Adrenal gland (tissue), 12 donors: ENCODE measurements around the gene TBC1D16. TPM values are rescaled to one million over a fixed set of nuclear protein-coding genes. Genes with fewer than 3 reads are reported as not detected.
A peak's percentile ranks its signal among the peaks of the same experiment; 100 is the strongest.

Experiments used
- DNase-seq, 7 donors: peaks; one replicate each; pipeline ENCODE4 v3.0.0-alpha.2; 2019 to 2020
- H3K27ac ChIP-seq, 5 donors: fragments of 200-600 bp; sonication (generic) in 4 of 5; 1 replicate in 3 of 5; 2 replicates in 2 of 5; pipeline versions ENCODE4 v1.5.1 to v1.8.0; 2016 to 2020; ENCODE audit warnings: mild to moderate bottlenecking in 1 of 5
- H3K27me3 ChIP-seq: fragments of 200-600 bp; 2 replicates; pipeline ENCODE4 v1.8.0; 2021
- H3K36me3 ChIP-seq, 2 donors: fragments of 200-600 bp; replicated peaks in 1 of 2; 1 replicate in 1 of 2; 2 replicates in 1 of 2; pipeline versions ENCODE4 v1.5.1 to v1.8.0; 2018 to 2022
- H3K4me1 ChIP-seq, 2 donors: fragments of 200-600 bp; replicated peaks in 1 of 2; 1 replicate in 1 of 2; 2 replicates in 1 of 2; pipeline versions ENCODE4 v1.5.1 to v1.8.0; 2018 to 2021
- H3K4me3 ChIP-seq, 4 donors: fragments of 200-600 bp; sonication (generic) in 3 of 4; one replicate each; pipeline ENCODE4 v1.5.1; 2016 to 2018
- H3K9me3 ChIP-seq, 3 donors: fragments of 200-600 bp; sonication (generic) in 1 of 3; replicated peaks in 1 of 3; 1 replicate in 2 of 3; 2 replicates in 1 of 3; pipeline versions ENCODE4 v1.5.1 to v1.8.0; 2016 to 2021
- CTCF ChIP-seq, 6 experiments: fragments of 450-650 bp in 4 of 6; fragments of 200-600 bp in 2 of 6; sonication (generic) in 1 of 6; IDR thresholded peaks; 1 replicate in 5 of 6; 2 replicates in 1 of 6; pipeline versions ENCODE4 v1.5.1 to v1.8.0; 2016 to 2021; ENCODE audit warnings: antibody characterized with exemption in 6 of 6, mild to moderate bottlenecking in 2 of 6, moderate library complexity in 1 of 6
- POLR2A ChIP-seq, 2 donors: fragments of 450-650 bp; IDR thresholded peaks; one replicate each; pipeline ENCODE4 v1.6.1; 2017; ENCODE audit warnings: antibody characterized with exemption in 2 of 2, mild to moderate bottlenecking in 2 of 2, moderate library complexity in 1 of 2
- WGBS, 4 donors: extraction: QIAGEN DNeasy Blood & Tissue Kit in 2 of 4; methylation state at CpG; one replicate each; pipeline versions ENCODE4 v1.1.5 to v1.1.7; 2013 to 2017; 5-methylcytosine and 5-hydroxymethylcytosine counted together
- intact Hi-C, 2 donors: fragments of 100-400 bp; cut with DNase I; formaldehyde crosslinking; loops; one replicate each; pipeline versions ENCODE4 v1.14.1 to v1.15.0; 2022 to 2023
- polyA plus RNA-seq, 3 donors: library from polyadenylated mRNA; stranded (reverse); fragments of 200-250 nt in 2 of 3; fragments of 350-450 nt in 1 of 3; fragmentation: Illumina TruSeq in 1 of 3; extraction: RNeasy Lipid Tissue Mini Kit (QIAGEN cat#74804) in 1 of 3; gene quantifications; one replicate each; pipeline ENCODE4 v1.2.3, GENCODE V29; 2013 to 2014
- total RNA-seq, 9 donors: library from RNA; depleted of rRNA in 4 of 9; stranded (reverse); fragments of >200 nt in 4 of 9; fragments of 120-200 nt in 1 of 9; fragmentation: NEBNext Ultra II Directional in 1 of 9; extraction: Animal tissue kit (Norgen Biotek cat#: 25700) in 1 of 9; gene quantifications; one replicate each; pipeline versions ENCODE4 v1.1.0 to v1.2.4, GENCODE V29; 2013 to 2023
- donor health status: healthy with polysubstance abuse.
- donor health status: Bipolar disorder and iron deficiency.
- donor health status: DM: yes; HTN: yes; CAD: no.
- donor health status: DM: no; HTN: no; CAD: no.
- donor health status: DM: no; HTN: no; CAD: no.
- donor health status: DM: yes; HTN: yes; CAD: no.

The TBC1D16 gene
- total and polyA plus RNA-seq, 12 donors: 4.2 to 62.5 (median 29.5) TPM

GRCh38 chr17:80081596-80081995 lies 45.9 kb upstream of the TBC1D16 start:
- no peaks in the 10 kb centered on the region for H3K27me3 ChIP-seq
- no peak overlapping the region for H3K27ac ChIP-seq
- no peaks in the 10 kb centered on the region for H3K9me3 ChIP-seq
- 85 to 93% (median 92%) methylated on average over 10 to 14 of the region's 14 CpGs for WGBS, 4 donors
- H3K4me1 ChIP-seq: peaks cover 0 to 3% of the 10 kb centered on the region in 2 donors
- intact Hi-C loops: loop anchor here in 1 of 2 donors (5.0 kb wide), 1 partner anchor 74 kb away; no protein-coding TSS in a partner anchor
- no peak overlapping the region for H3K4me3 ChIP-seq
- no peak for DNase-seq
- no peaks in the 10 kb centered on the region for H3K36me3 ChIP-seq
- no peak for TF ChIP-seq CTCF (IDR thresholded peaks at IDR 0.05)
- no peak for TF ChIP-seq POLR2A (IDR thresholded peaks at IDR 0.05)

- Histone ChIP-seq H3K27me3 (no peaks in the 10 kb centered on the region), H3K4me3 (no peak overlapping the region), H3K9me3 (no peaks in the 10 kb centered on the region), H3K36me3 (no peaks in the 10 kb centered on the region), H3K27ac (no peak overlapping the region), H3K4me1 (peaks cover 0 to 3% of the 10 kb centered on the region in 2 donors)
- intact Hi-C loops: loop anchor here in 1 of 2 donors (5.0 kb wide), 1 partner anchor 73 kb away; no protein-coding TSS in a partner anchor
- DNase-seq: no peak
- WGBS, 4 donors: 81 to 88% (median 83%) methylated on average over 6 of the region's 6 CpGs
- TF ChIP-seq POLR2A (IDR thresholded peaks at IDR 0.05): no peak
- no peak for TF ChIP-seq CTCF (IDR thresholded peaks at IDR 0.05)
Measured at GRCh38 chr17:80080081-80080480, 44.4 kb upstream of the TBC1D16 start.

GRCh38 chr17:80072410-80072809 lies 36.7 kb upstream of the TBC1D16 start:
- H3K4me3 ChIP-seq: no peak overlapping the region

GRCh38 chr17:80071116-80071841 lies 35.6 kb upstream of the TBC1D16 start:
- DNase-seq: peak; percentile 78 to 95 (median 90)

More at GRCh38 chr17:80072410-80072809, 36.7 kb upstream of the TBC1D16 start:
- Histone ChIP-seq H3K4me1 (peaks cover 30 to 40% of the 10 kb centered on the region in 2 donors), H3K27me3 (no peaks in the 10 kb centered on the region), H3K27ac (peak overlapping the region in 2 of 5 donors; percentile 93 to 95), H3K36me3 (no peaks in the 10 kb centered on the region), H3K9me3 (no peaks in the 10 kb centered on the region)
- DNase-seq: no peak
- 90 to 95% (median 93%) methylated on average over 6 of the region's 6 CpGs for WGBS, 4 donors
- no peak for TF ChIP-seq POLR2A (IDR thresholded peaks at IDR 0.05)
- no peak for TF ChIP-seq CTCF (IDR thresholded peaks at IDR 0.05)
- intact Hi-C loops: no loop called here

More at GRCh38 chr17:80071116-80071841, 35.6 kb upstream of the TBC1D16 start:
- Histone ChIP-seq H3K27ac (peak overlapping the region; percentile 75 to 95 (median 87)), H3K4me1 (peaks cover 30 to 40% of the 10 kb centered on the region in 2 donors), H3K4me3 (peak overlapping the region in 2 of 4 donors; percentile 26 to 37), H3K36me3 (no peaks in the 10 kb centered on the region), H3K27me3 (no peaks in the 10 kb centered on the region), H3K9me3 (no peaks in the 10 kb centered on the region)
- intact Hi-C loops: no loop called here
- 9 to 16% (median 15%) methylated on average over 12 to 20 of the region's 20 CpGs for WGBS, 4 donors
- TF ChIP-seq CTCF (IDR thresholded peaks at IDR 0.05) (no peak), POLR2A (IDR thresholded peaks at IDR 0.05) (peak in 1 of 2 donors; percentile 28)
